ENCODE results near the gene APMAP.

- TF ChIP-seq GATA2 (IDR thresholded peaks at IDR 0.05; ENCODE audit: low read depth, low read length) = no peak
- no peak for TF ChIP-seq GATA3 (IDR thresholded peaks at IDR 0.05; ENCODE audit: low read depth, low read length)
These were observed 76.7 kb downstream of the APMAP start for GRCh38 chr20:24915892-24916291.

Data from SH-SY5Y (cell line).